ENCODE measurements around the gene PPM1H. TPM values are rescaled to one million over a fixed set of nuclear protein-coding genes. Genes with fewer than 3 reads are reported as not detected.

PPM1H gene
- total RNA-seq, 2 donors from 2014 or later = 46.4 to 74.4 TPM

DNA sequence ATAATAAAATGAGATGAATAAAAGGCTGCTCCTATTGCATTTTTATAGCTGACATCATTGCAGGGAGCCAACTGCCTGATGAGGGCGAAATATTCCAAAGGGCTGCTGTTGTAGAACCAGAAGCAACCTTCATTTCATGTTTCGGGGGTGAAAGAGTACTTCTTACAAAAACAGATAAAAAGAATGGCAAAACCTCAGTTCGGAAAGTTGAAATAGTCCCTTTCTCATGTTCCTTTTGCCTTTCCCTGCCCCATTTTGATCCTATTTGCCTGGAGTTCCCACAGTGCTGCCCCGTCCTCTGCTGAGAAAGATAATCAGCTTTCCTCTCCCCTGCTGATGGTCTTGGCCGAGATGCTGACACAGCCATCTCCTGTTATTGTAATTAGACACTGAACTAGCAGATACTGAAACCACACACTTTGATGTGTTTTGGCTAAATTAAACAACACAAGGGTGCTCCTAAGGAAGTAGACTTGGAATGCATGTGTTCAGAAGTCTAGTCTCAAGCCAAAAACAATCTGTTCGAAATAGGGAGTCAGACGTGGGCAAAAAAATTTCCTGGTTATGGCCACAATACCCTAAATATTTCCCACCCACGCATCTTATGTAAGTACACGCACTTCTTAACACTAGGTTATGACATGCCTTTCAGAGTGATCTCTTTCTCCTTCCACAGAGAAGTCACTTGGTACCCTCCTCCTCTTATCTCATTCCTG is 117.2 kb downstream of the PPM1H start:
- Histone ChIP-seq H3K9ac (ENCODE audit: extremely low read depth, low read length, poor library complexity, severe bottlenecking) (no peak overlapping the region), H3K27me3 (ENCODE audit: control insufficient read depth, insufficient read depth, low read length, poor library complexity, severe bottlenecking) (no peaks in the 10 kb centered on the region), H3K4me1 (ENCODE audit: control insufficient read depth, insufficient read depth, low read length) (peaks cover 4% of the 10 kb centered on the region), H3K36me3 (ENCODE audit: control insufficient read depth, insufficient read depth, low read length) (no peaks in the 10 kb centered on the region), H3K4me3 (ENCODE audit: low read length) (peak overlapping the region; percentile 22), H3K27ac (ENCODE audit: low read depth, low read length) (peak overlapping the region; percentile 2), H3K9me3 (ENCODE audit: control insufficient read depth, low read length) (no peaks in the 10 kb centered on the region)
- peak; percentile 75 for DNase-seq
- no peaks in the 10 kb centered on the region for H3K27me3 Mint-ChIP-seq (ENCODE audit: insufficient read depth)
- H3K9me3 Mint-ChIP-seq = no peaks in the 10 kb centered on the region
- peaks cover 1% of the 10 kb centered on the region for H3K36me3 Mint-ChIP-seq (ENCODE audit: low read depth)
- WGBS, 2 experiments (ENCODE audit: insufficient coverage in 1 of 2, insufficient read length in 1 of 2) = 73 to 76% methylated on average over 6 to 9 of the region's 9 CpGs
- TF ChIP-seq, protein P1, sequence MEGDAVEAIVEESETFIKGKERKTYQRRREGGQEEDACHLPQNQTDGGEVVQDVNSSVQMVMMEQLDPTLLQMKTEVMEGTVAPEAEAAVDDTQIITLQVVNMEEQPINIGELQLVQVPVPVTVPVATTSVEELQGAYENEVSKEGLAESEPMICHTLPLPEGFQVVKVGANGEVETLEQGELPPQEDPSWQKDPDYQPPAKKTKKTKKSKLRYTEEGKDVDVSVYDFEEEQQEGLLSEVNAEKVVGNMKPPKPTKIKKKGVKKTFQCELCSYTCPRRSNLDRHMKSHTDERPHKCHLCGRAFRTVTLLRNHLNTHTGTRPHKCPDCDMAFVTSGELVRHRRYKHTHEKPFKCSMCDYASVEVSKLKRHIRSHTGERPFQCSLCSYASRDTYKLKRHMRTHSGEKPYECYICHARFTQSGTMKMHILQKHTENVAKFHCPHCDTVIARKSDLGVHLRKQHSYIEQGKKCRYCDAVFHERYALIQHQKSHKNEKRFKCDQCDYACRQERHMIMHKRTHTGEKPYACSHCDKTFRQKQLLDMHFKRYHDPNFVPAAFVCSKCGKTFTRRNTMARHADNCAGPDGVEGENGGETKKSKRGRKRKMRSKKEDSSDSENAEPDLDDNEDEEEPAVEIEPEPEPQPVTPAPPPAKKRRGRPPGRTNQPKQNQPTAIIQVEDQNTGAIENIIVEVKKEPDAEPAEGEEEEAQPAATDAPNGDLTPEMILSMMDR (conservative IDR thresholded peaks at IDR 0.05) = no peak
- peak overlapping the region; percentile 6 for H3K4me3 Mint-ChIP-seq
- peaks cover 14% of the 10 kb centered on the region for H3K4me1 Mint-ChIP-seq
- peak overlapping the region; percentile 48 for H3K27ac Mint-ChIP-seq

DNA sequence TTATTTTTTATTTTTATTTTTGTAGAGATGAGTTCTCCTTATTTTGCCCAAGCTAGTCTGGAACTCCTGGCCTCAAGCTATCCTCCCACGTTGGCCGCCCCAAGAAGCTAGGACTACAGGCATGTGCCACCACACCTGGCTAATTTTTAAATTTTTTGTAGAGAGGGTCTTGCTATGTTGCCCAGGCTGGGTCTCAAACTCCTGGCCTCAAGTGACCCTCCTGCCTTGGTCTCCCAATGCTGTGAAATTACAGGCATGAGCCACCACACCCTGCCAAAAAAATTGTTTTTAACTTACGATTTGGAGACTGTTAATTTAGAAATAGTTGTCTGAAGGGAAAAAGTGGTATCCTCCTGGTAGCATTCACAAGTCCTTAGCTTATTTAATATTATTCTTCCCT is 120.7 kb downstream of the PPM1H start:
- 92 to 100% methylated on average over 2 to 3 of the region's 3 CpGs for WGBS, 2 experiments (ENCODE audit: insufficient coverage in 1 of 2, insufficient read length in 1 of 2)
- Histone ChIP-seq H3K9me3 (ENCODE audit: control insufficient read depth, low read length) (no peaks in the 10 kb centered on the region), H3K4me3 (ENCODE audit: low read length) (no peak overlapping the region), H3K27me3 (ENCODE audit: control insufficient read depth, insufficient read depth, low read length, poor library complexity, severe bottlenecking) (no peaks in the 10 kb centered on the region), H3K27ac (ENCODE audit: low read depth, low read length) (no peak overlapping the region), H3K9ac (ENCODE audit: extremely low read depth, low read length, poor library complexity, severe bottlenecking) (no peak overlapping the region), H3K36me3 (ENCODE audit: control insufficient read depth, insufficient read depth, low read length) (no peaks in the 10 kb centered on the region), H3K4me1 (ENCODE audit: control insufficient read depth, insufficient read depth, low read length) (peaks cover 4% of the 10 kb centered on the region)
- TF ChIP-seq, protein P1 (conservative IDR thresholded peaks at IDR 0.05) = no peak
- H3K4me3 Mint-ChIP-seq = no peak overlapping the region
- peaks cover 14% of the 10 kb centered on the region for H3K4me1 Mint-ChIP-seq
- no peak overlapping the region for H3K27ac Mint-ChIP-seq
- no peaks in the 10 kb centered on the region for H3K36me3 Mint-ChIP-seq (ENCODE audit: low read depth)
- no peaks in the 10 kb centered on the region for H3K9me3 Mint-ChIP-seq
- H3K27me3 Mint-ChIP-seq (ENCODE audit: insufficient read depth) = no peaks in the 10 kb centered on the region
- peak; percentile 24 for DNase-seq

DNA sequence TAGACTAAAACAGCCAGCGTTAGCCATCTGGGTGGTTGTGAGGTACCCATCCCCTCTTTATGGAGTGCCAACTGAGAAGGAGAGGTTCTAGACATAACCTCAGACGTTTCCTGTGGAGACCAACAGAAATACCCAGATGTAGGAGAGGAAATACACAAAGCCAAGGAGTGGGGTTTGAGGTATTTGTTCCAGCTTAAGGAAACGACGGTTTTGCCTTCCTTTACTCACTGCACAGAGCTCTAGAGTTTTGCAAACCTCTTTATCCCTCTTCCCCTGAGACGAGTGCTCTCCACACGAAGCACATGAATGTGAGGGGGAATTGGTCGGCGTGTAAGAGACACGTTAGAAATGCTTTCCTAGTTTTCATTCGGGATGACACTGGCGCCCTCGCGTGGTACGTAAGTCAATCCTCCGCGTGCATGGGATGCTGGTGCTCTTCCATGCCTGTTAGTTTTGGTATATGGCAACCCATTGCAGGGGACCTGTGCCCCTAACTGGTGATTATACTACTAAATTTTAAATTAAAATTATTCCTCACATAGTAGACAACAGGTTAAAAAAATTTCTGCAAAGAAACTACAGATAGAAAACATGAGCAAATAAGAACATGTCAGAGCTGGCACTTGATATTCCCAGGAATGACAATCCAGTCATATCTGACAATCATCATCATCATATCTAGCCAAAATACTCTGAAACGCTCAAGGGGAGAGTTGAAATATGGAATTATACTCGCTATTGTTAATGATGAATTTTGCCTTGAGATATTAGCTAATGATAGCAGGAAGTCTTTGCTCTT is 121.7 kb downstream of the PPM1H start:
- H3K27ac ChIP-seq (ENCODE audit: low read depth, low read length) = no peak overlapping the region
- H3K4me3 Mint-ChIP-seq = no peak overlapping the region
- no peaks in the 10 kb centered on the region for H3K36me3 ChIP-seq (ENCODE audit: control insufficient read depth, insufficient read depth, low read length)
- peaks cover under 1% of the 10 kb centered on the region for H3K4me1 ChIP-seq (ENCODE audit: control insufficient read depth, insufficient read depth, low read length)
- H3K27ac Mint-ChIP-seq = peak overlapping the region; percentile 32
- no peak overlapping the region for H3K4me3 ChIP-seq (ENCODE audit: low read length)
- H3K9me3 ChIP-seq (ENCODE audit: control insufficient read depth, low read length) = no peaks in the 10 kb centered on the region
- H3K27me3 Mint-ChIP-seq (ENCODE audit: insufficient read depth) = no peaks in the 10 kb centered on the region
- H3K27me3 ChIP-seq (ENCODE audit: control insufficient read depth, insufficient read depth, low read length, poor library complexity, severe bottlenecking) = no peaks in the 10 kb centered on the region
- TF ChIP-seq, protein P1 (conservative IDR thresholded peaks at IDR 0.05) = peak; percentile 90
- peaks cover 10% of the 10 kb centered on the region for H3K4me1 Mint-ChIP-seq
- no peak overlapping the region for H3K9ac ChIP-seq (ENCODE audit: extremely low read depth, low read length, poor library complexity, severe bottlenecking)
- DNase-seq = peak; percentile 86
- H3K36me3 Mint-ChIP-seq (ENCODE audit: low read depth) = no peaks in the 10 kb centered on the region
- H3K9me3 Mint-ChIP-seq = no peaks in the 10 kb centered on the region
- WGBS, 2 experiments (ENCODE audit: insufficient coverage in 1 of 2, insufficient read length in 1 of 2) = 22 to 27% methylated on average over 6 to 17 of the region's 18 CpGs

All from endodermal cell (in vitro differentiated cells).